OCI-LY1 (cell line): Measurements from ENCODE around the gene GNA12.

Experiments
- H2AFZ ChIP-seq: fragments of 200-600 bp; sonication (generic), shearing (Covaris generic); 2 replicates; pipeline ENCODE4 v1.6.0; 2014; ENCODE audit warnings: antibody characterized with exemption, mild to moderate bottlenecking, low read length
- H3F3A ChIP-seq: fragments of 200-600 bp; sonication (generic), shearing (Covaris generic); 2 replicates; pipeline ENCODE4 v1.6.0; 2014; ENCODE audit warnings: mild to moderate bottlenecking, antibody characterized with exemption, low read length, moderate library complexity; ENCODE audit not compliant: insufficient read depth
- H3K27ac ChIP-seq: fragments of 200-600 bp; sonication (generic); 2 replicates; pipeline ENCODE4 v1.5.1; 2014; ENCODE audit warnings: low read length, mixed run types, mild to moderate bottlenecking, low read depth; ENCODE audit not compliant: poor library complexity, severe bottlenecking
- H3K27me3 ChIP-seq: fragments of 200-600 bp; sonication (generic); 2 replicates; pipeline ENCODE4 v1.6.0; 2014; ENCODE audit warnings: antibody characterized with exemption, mild to moderate bottlenecking, low read length, moderate library complexity; ENCODE audit not compliant: insufficient read depth
- H3K36me3 ChIP-seq: fragments of 200-600 bp; sonication (generic); 2 replicates; pipeline ENCODE4 v1.6.1; 2014; ENCODE audit warnings: mild to moderate bottlenecking, antibody characterized with exemption, low read length, moderate library complexity, mixed read lengths; ENCODE audit not compliant: insufficient read depth
- H3K4me1 ChIP-seq: fragments of 200-600 bp; sonication (generic); 2 replicates; pipeline ENCODE4 v1.5.1; 2014; ENCODE audit warnings: mild to moderate bottlenecking, low read length, moderate library complexity; ENCODE audit not compliant: insufficient read depth, severe bottlenecking
- H3K4me2 ChIP-seq: fragments of 200-600 bp; sonication (generic), shearing (Covaris generic); 2 replicates; pipeline ENCODE4 v1.6.1; 2014; ENCODE audit warnings: low read length
- H3K4me3 ChIP-seq: fragments of 200-600 bp; sonication (generic); 2 replicates; pipeline ENCODE4 v1.5.1; 2014; ENCODE audit warnings: low read length, low read depth, mild to moderate bottlenecking, mixed read lengths; ENCODE audit not compliant: poor library complexity, severe bottlenecking
- H3K79me2 ChIP-seq: fragments of 200-600 bp; shearing (Covaris generic); 2 replicates; pipeline ENCODE4 v1.6.1; 2016; ENCODE audit warnings: mixed run types, low read length, mixed read lengths; ENCODE audit not compliant: insufficient read depth
- H3K9ac ChIP-seq: fragments of 200-600 bp; sonication (generic), shearing (Covaris generic); 2 replicates; pipeline ENCODE4 v1.6.1; 2014; ENCODE audit warnings: mild to moderate bottlenecking, low read length, mixed read lengths
- H3K9me2 ChIP-seq: fragments of 200-600 bp; sonication (generic), shearing (Covaris generic); 2 replicates; pipeline ENCODE4 v1.6.1; 2014; ENCODE audit warnings: low read depth, mild to moderate bottlenecking, low read length, mixed read lengths
- H3K9me3 ChIP-seq: fragments of 200-600 bp; shearing (Covaris generic); 2 replicates; pipeline ENCODE4 v1.6.1; 2014; ENCODE audit warnings: low read length, mixed read lengths
- H4K20me1 ChIP-seq: fragments of 200-600 bp; sonication (generic), shearing (Covaris generic); 2 replicates; pipeline ENCODE4 v1.6.0; 2016; ENCODE audit warnings: mild to moderate bottlenecking, low read length; ENCODE audit not compliant: insufficient read depth
- CTCF ChIP-seq: fragments of 200-600 bp; sonication (generic), shearing (Covaris generic); IDR thresholded peaks from 2 replicates; pipeline ENCODE4 v1.5.1; 2017; ENCODE audit warnings: mild to moderate bottlenecking, antibody characterized with exemption, low read length, moderate library complexity, mixed read lengths
- EZH2 ChIP-seq: fragments of 200-600 bp; sonication (generic), shearing (Covaris generic); IDR thresholded peaks from 2 replicates; pipeline ENCODE4 v1.8.0; 2017; ENCODE audit warnings: borderline replicate concordance, mixed run types, mild to moderate bottlenecking, antibody characterized with exemption, low read length, moderate library complexity, mixed read lengths

The GNA12 gene

GRCh38 chr7:2812114-2812487 lies 32.0 kb downstream of the GNA12 start:
- no peaks in the 10 kb centered on the region for H3K79me2 ChIP-seq
- no peak overlapping the region for H3K27ac ChIP-seq
- H4K20me1 ChIP-seq: no peaks in the 10 kb centered on the region
- H3K4me1 ChIP-seq: no peaks in the 10 kb centered on the region
- no peak overlapping the region for H3K4me3 ChIP-seq
- TF ChIP-seq EZH2 (no peak), CTCF (no peak)
- no peaks in the 10 kb centered on the region for H3K9me2 ChIP-seq
- H3F3A ChIP-seq: no peaks in the 10 kb centered on the region
- H3K27me3 ChIP-seq: no peaks in the 10 kb centered on the region
- H3K9me3 ChIP-seq: no peaks in the 10 kb centered on the region
- H3K9ac ChIP-seq: no peak overlapping the region
- H3K36me3 ChIP-seq: no peaks in the 10 kb centered on the region
- H2AFZ ChIP-seq: no peak overlapping the region
- no peak overlapping the region for H3K4me2 ChIP-seq

GRCh38 chr7:2811476-2812113 lies 32.5 kb downstream of the GNA12 start:
- H3K36me3 ChIP-seq: no peaks in the 10 kb centered on the region
- no peak overlapping the region for H2AFZ ChIP-seq
- no peaks in the 10 kb centered on the region for H4K20me1 ChIP-seq
- no peaks in the 10 kb centered on the region for H3K9me2 ChIP-seq
- no peak overlapping the region for H3K4me2 ChIP-seq
- no peak overlapping the region for H3K27ac ChIP-seq
- H3K4me1 ChIP-seq: no peaks in the 10 kb centered on the region
- TF ChIP-seq CTCF (no peak), EZH2 (no peak)
- no peaks in the 10 kb centered on the region for H3F3A ChIP-seq
- H3K9ac ChIP-seq: no peak overlapping the region
- H3K9me3 ChIP-seq: no peaks in the 10 kb centered on the region
- H3K27me3 ChIP-seq: no peaks in the 10 kb centered on the region
- H3K79me2 ChIP-seq: no peaks in the 10 kb centered on the region
- H3K4me3 ChIP-seq: no peak overlapping the region

GRCh38 chr7:2810682-2811415 lies 33.3 kb downstream of the GNA12 start:
- Histone ChIP-seq H3K27me3 (no peaks in the 10 kb centered on the region), H3K4me1 (no peaks in the 10 kb centered on the region), H3K9ac (no peak overlapping the region)

More at GRCh38 chr7:2810682-2811415, 33.3 kb downstream of the GNA12 start:
- no peak overlapping the region for H2AFZ ChIP-seq
- no peaks in the 10 kb centered on the region for H3K36me3 ChIP-seq
- H3K79me2 ChIP-seq: no peaks in the 10 kb centered on the region
- no peak overlapping the region for H3K4me3 ChIP-seq
- no peak overlapping the region for H3K27ac ChIP-seq
- no peaks in the 10 kb centered on the region for H3F3A ChIP-seq
- no peak overlapping the region for H3K4me2 ChIP-seq
- no peaks in the 10 kb centered on the region for H3K9me3 ChIP-seq
- no peaks in the 10 kb centered on the region for H3K9me2 ChIP-seq
- H4K20me1 ChIP-seq: no peaks in the 10 kb centered on the region
- TF ChIP-seq EZH2: no peak
- no peak for TF ChIP-seq CTCF
